SK-N-SH treated with all-trans-retinoic acid at 6 μM for 48 hours (cell line): ENCODE measurements around the gene LPP.

Source experiments
- ATAC-seq: fragments of 200-7000 bp; cut with Tn5 transposase; 3 replicates; pipeline ENCODE4 v1.9.1; 2020; ENCODE audit warnings: mild to moderate bottlenecking, moderate library complexity
- ARNTL ChIP-seq: fragments of 450-650 bp; formaldehyde crosslinking; IDR thresholded peaks from 2 replicates; pipeline ENCODE4 v1.5.0; 2020; ENCODE audit warnings: low read depth, mild to moderate bottlenecking, moderate library complexity, borderline replicate concordance
- BACH2 ChIP-seq: fragments of 250-450 bp; sonication (Bioruptor Pico); IDR thresholded peaks from 2 replicates; pipeline ENCODE4 v1.9.0; 2021; ENCODE audit warnings: mild to moderate bottlenecking, borderline replicate concordance
- CSDC2 ChIP-seq: fragments of 250-450 bp; sonication (Bioruptor Pico); IDR thresholded peaks from 2 replicates; pipeline ENCODE4 v1.5.0; 2020; ENCODE audit warnings: mild to moderate bottlenecking, moderate library complexity
- ESRRG ChIP-seq: fragments of 250-450 bp; sonication (Bioruptor Pico); IDR thresholded peaks from 2 replicates; pipeline ENCODE4 v1.6.1; 2021; ENCODE audit warnings: mild to moderate bottlenecking
- GLIS3 ChIP-seq: fragments of 250-450 bp; sonication (Bioruptor Pico); IDR thresholded peaks from 2 replicates; pipeline ENCODE4 v1.5.0; 2020; ENCODE audit warnings: mild to moderate bottlenecking, moderate library complexity
- ISL1 ChIP-seq: fragments of 250-450 bp; sonication (Bioruptor Pico); IDR thresholded peaks from 2 replicates; pipeline ENCODE4 v2.1.2; 2022; ENCODE audit warnings: mild to moderate bottlenecking, moderate library complexity
- PATZ1 ChIP-seq: fragments of 250-450 bp; sonication (Bioruptor Pico); IDR thresholded peaks from 2 replicates; pipeline ENCODE4 v1.8.0; 2020; ENCODE audit warnings: mild to moderate bottlenecking, moderate library complexity, borderline replicate concordance
- POU6F1 ChIP-seq: fragments of 250-450 bp; sonication (Bioruptor Pico); IDR thresholded peaks from 2 replicates; pipeline ENCODE4 v1.8.0; 2021; ENCODE audit warnings: low read depth, mild to moderate bottlenecking, moderate library complexity, borderline replicate concordance
- PPARA ChIP-seq: fragments of 250-450 bp; sonication (Bioruptor Pico); IDR thresholded peaks from 2 replicates; pipeline ENCODE4 v1.5.0; 2020; ENCODE audit warnings: mild to moderate bottlenecking, borderline replicate concordance
- RARB ChIP-seq: fragments of 250-450 bp; sonication (Bioruptor Pico); IDR thresholded peaks from 2 replicates; pipeline ENCODE4 v1.8.0; 2021; ENCODE audit warnings: mild to moderate bottlenecking, moderate library complexity
- SNAI2 ChIP-seq: fragments of 250-450 bp; sonication (Bioruptor Pico); IDR thresholded peaks from 2 replicates; pipeline ENCODE4 v1.5.0; 2020; ENCODE audit warnings: mild to moderate bottlenecking, moderate library complexity
- TCF4 ChIP-seq: fragments of 250-450 bp; sonication (Bioruptor Pico); IDR thresholded peaks from 2 replicates; pipeline ENCODE4 v1.8.0; 2021; ENCODE audit warnings: mild to moderate bottlenecking, moderate library complexity, borderline replicate concordance
- TSHZ2 ChIP-seq: fragments of 250-450 bp; sonication (Bioruptor Pico); IDR thresholded peaks from 2 replicates; pipeline ENCODE4 v1.5.0; 2020; ENCODE audit warnings: mild to moderate bottlenecking, moderate library complexity
- ZC3H10 ChIP-seq: fragments of 250-450 bp; sonication (Bioruptor Pico); IDR thresholded peaks from 2 replicates; pipeline ENCODE4 v1.5.1; 2021; ENCODE audit warnings: mild to moderate bottlenecking, moderate library complexity
- ZFP3 ChIP-seq: fragments of 250-450 bp; sonication (Bioruptor Pico); IDR thresholded peaks from 2 replicates; pipeline ENCODE4 v1.5.0; 2020; ENCODE audit warnings: mild to moderate bottlenecking, moderate library complexity
- ZFP30 ChIP-seq: fragments of 450-650 bp; formaldehyde crosslinking; IDR thresholded peaks from 2 replicates; pipeline ENCODE4 v1.5.0; 2022; ENCODE audit warnings: mild to moderate bottlenecking, moderate library complexity
- ZNF70 ChIP-seq: fragments of 450-650 bp; formaldehyde crosslinking; IDR thresholded peaks from 2 replicates; pipeline ENCODE4 v1.5.0; 2020; ENCODE audit warnings: mild to moderate bottlenecking, moderate library complexity
- ZNF8 ChIP-seq: fragments of 450-650 bp; formaldehyde crosslinking; IDR thresholded peaks from 2 replicates; pipeline ENCODE4 v1.5.0; 2020; ENCODE audit warnings: mild to moderate bottlenecking, moderate library complexity
- TF ChIP-seq, protein P1 (sequence below): fragments of 250-450 bp; sonication (Bioruptor Pico); IDR thresholded peaks from 2 replicates; pipeline ENCODE4 v1.5.1; 2020; ENCODE audit warnings: low read depth, mild to moderate bottlenecking, moderate library complexity
- TF ChIP-seq, protein P2 (sequence below): fragments of 250-450 bp; sonication (Bioruptor Pico); IDR thresholded peaks from 2 replicates; pipeline ENCODE4 v1.5.1; 2021; ENCODE audit warnings: mild to moderate bottlenecking, moderate library complexity

LPP gene

DNA sequence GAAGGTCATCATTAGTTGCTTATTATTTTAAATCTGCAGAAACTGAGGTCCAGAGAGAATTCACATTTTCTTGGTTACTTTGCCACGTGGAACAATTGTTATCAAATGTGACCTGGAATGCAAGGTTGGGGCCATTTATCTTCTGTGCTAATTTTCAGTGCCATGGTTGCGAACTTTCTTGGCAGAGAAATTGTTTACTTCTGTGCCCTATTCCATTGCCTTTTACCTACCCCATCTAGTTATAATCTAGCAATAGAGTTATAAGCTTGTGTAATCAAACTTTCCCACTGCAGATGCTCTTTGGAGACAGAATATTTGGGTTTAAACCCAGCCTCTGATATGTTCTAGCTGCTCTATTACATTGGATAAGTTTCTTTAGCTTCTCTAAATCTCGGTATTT lies 242.9 kb downstream of the LPP start (continued):
- TF ChIP-seq ESRRG (CRISPR knock-in tag) (no peak), ARNTL (CRISPR knock-in tag) (no peak), PPARA (CRISPR knock-in tag) (no peak), ZFP30 (CRISPR knock-in tag) (no peak), GLIS3 (CRISPR knock-in tag) (no peak)
- TF ChIP-seq, protein P1, sequence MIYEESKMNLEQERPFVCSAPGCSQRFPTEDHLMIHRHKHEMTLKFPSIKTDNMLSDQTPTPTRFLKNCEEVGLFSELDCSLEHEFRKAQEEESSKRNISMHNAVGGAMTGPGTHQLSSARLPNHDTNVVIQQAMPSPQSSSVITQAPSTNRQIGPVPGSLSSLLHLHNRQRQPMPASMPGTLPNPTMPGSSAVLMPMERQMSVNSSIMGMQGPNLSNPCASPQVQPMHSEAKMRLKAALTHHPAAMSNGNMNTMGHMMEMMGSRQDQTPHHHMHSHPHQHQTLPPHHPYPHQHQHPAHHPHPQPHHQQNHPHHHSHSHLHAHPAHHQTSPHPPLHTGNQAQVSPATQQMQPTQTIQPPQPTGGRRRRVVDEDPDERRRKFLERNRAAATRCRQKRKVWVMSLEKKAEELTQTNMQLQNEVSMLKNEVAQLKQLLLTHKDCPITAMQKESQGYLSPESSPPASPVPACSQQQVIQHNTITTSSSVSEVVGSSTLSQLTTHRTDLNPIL (CRISPR knock-in tag) = no peak

GRCh38 chr3:188397766-188398705 lies 244.1 kb downstream of the LPP start:
- TF ChIP-seq ISL1 (CRISPR knock-in tag) = no peak
- TF ChIP-seq PATZ1 (CRISPR knock-in tag) = no peak
- TF ChIP-seq, protein P2, sequence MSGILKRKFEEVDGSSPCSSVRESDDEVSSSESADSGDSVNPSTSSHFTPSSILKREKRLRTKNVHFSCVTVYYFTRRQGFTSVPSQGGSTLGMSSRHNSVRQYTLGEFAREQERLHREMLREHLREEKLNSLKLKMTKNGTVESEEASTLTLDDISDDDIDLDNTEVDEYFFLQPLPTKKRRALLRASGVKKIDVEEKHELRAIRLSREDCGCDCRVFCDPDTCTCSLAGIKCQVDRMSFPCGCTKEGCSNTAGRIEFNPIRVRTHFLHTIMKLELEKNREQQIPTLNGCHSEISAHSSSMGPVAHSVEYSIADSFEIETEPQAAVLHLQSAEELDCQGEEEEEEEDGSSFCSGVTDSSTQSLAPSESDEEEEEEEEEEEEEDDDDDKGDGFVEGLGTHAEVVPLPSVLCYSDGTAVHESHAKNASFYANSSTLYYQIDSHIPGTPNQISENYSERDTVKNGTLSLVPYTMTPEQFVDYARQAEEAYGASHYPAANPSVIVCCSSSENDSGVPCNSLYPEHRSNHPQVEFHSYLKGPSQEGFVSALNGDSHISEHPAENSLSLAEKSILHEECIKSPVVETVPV (CRISPR knock-in tag) = no peak
- TF ChIP-seq RARB (CRISPR knock-in tag) = no peak
- TF ChIP-seq POU6F1 = no peak
- no peak for ATAC-seq

GRCh38 chr3:188400494-188401243 lies 246.7 kb downstream of the LPP start:
- ATAC-seq = no peak
- no peak for TF ChIP-seq ZC3H10 (CRISPR knock-in tag)
- TF ChIP-seq ESRRG (CRISPR knock-in tag) = no peak
- TF ChIP-seq, protein P2 (CRISPR knock-in tag) = no peak
- TF ChIP-seq ZNF70 (CRISPR knock-in tag) = no peak
- no peak for TF ChIP-seq PPARA (CRISPR knock-in tag)
- no peak for TF ChIP-seq ZNF8 (CRISPR knock-in tag)

DNA sequence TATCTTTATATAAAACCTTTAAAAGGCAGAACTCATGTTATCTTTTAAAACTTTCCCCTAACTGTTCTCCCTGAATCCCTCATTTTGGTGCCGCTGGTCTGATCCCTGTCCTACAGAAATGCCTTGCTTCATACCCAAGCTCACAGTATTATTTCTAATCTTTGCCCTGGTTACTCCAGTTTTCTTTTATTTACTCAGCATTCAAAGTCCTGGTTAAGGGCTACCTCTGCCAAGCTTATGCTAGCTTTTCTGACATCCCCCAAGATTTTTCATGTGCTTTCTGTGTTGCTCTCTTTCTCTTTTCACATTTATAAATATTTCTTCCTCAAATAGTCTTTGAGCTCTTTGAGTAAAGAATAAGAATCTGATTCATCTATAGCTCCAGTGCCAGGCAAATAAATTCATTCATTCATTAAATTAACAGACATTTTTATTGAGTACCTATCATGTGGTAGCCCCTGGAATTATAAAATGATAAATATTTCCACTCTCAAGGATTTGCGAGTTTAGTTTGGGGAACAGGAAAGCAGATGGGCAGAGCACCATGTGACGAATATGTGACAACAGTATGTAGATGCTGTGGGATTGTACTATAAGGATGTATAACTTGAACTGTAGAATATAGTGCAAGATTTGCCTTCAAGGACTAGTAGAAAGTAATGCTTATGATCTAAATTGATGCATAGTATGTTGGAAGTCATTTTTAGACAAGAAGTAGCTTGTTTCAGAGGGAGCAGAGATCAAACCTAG lies 247.5 kb downstream of the LPP start:
- no peak for ATAC-seq
- TF ChIP-seq SNAI2 (CRISPR knock-in tag) (no peak), CSDC2 (CRISPR knock-in tag) (no peak), ISL1 (CRISPR knock-in tag) (no peak), PPARA (CRISPR knock-in tag) (no peak), ZFP3 (no peak), ZFP30 (CRISPR knock-in tag) (no peak), RARB (CRISPR knock-in tag) (no peak), GLIS3 (CRISPR knock-in tag) (no peak), TSHZ2 (no peak), ZC3H10 (CRISPR knock-in tag) (no peak), ESRRG (CRISPR knock-in tag) (no peak), BACH2 (no peak), TCF4 (CRISPR knock-in tag) (no peak)
- TF ChIP-seq, protein P1 (CRISPR knock-in tag) = no peak
